K562 (cell line): ENCODE results near the gene NFKBIB. TPM values are rescaled to one million over a fixed set of nuclear protein-coding genes. Genes with fewer than 3 reads are reported as not detected.

Source experiments
- ARID2 ChIP-seq: fragments of 450-650 bp; IDR thresholded peaks from 2 replicates; pipeline ENCODE4 v1.6.1; 2017; ENCODE audit warnings: antibody characterized with exemption, mild to moderate bottlenecking
- BDP1 ChIP-seq: IDR thresholded peaks from 3 replicates; pipeline ENCODE4 v1.6.1; 2011; ENCODE audit not compliant: insufficient read length, insufficient read depth
- ELK3 ChIP-seq: fragments of 450-650 bp; formaldehyde crosslinking; IDR thresholded peaks from 2 replicates; pipeline ENCODE4 v1.4.0; 2020; ENCODE audit warnings: mild to moderate bottlenecking
- GABPB2 ChIP-seq: fragments of 250-450 bp; sonication (Bioruptor Pico); conservative IDR thresholded peaks from 2 replicates; pipeline ENCODE4 v1.5.1; 2021; ENCODE audit warnings: mild to moderate bottlenecking
- JUNB ChIP-seq: fragments of 450-650 bp; formaldehyde crosslinking; conservative IDR thresholded peaks from 2 replicates; pipeline ENCODE4 v1.4.0; 2020; ENCODE audit warnings: mild to moderate bottlenecking
- LEF1 ChIP-seq: fragments of 450-650 bp; IDR thresholded peaks from 2 replicates; pipeline ENCODE4 v1.6.1; 2016; ENCODE audit warnings: mild to moderate bottlenecking
- MTA3 ChIP-seq: fragments of 450-650 bp; formaldehyde crosslinking; IDR thresholded peaks from 2 replicates; pipeline ENCODE4 v1.6.1; 2017; ENCODE audit warnings: mild to moderate bottlenecking, borderline replicate concordance
- NCOA1 ChIP-seq: fragments of 450-650 bp; IDR thresholded peaks from 2 replicates; pipeline ENCODE4 v1.6.1; 2016; ENCODE audit warnings: low read depth
- NFXL1 ChIP-seq: fragments of 450-650 bp; formaldehyde crosslinking; IDR thresholded peaks from 2 replicates; pipeline ENCODE4 v1.4.0; 2021; ENCODE audit warnings: mild to moderate bottlenecking
- PCBP2 ChIP-seq: fragments of 200-400 bp; formaldehyde crosslinking; IDR thresholded peaks from 2 replicates; pipeline ENCODE4 v1.6.1; 2018; ENCODE audit warnings: low read length, low read depth, mild to moderate bottlenecking, moderate library complexity; ENCODE audit not compliant: poor library complexity, severe bottlenecking
- PREB ChIP-seq: sonication (generic); formaldehyde crosslinking; IDR thresholded peaks from 2 replicates; pipeline ENCODE4 v1.8.1; 2023; ENCODE audit warnings: mild to moderate bottlenecking, missing genetic modification reagents
- RB1 ChIP-seq: fragments of 450-650 bp; IDR thresholded peaks from 2 replicates; pipeline ENCODE4 v1.6.1; 2017; ENCODE audit warnings: low read depth, mild to moderate bottlenecking
- SAFB ChIP-seq: fragments of 200-400 bp; formaldehyde crosslinking; IDR thresholded peaks from 2 replicates; pipeline ENCODE4 v1.6.1; 2017; ENCODE audit warnings: low read depth, low read length, borderline replicate concordance
- SMAD1 ChIP-seq: fragments of 150-350 bp; IDR thresholded peaks from 2 replicates; pipeline ENCODE4 v1.6.1; 2014; ENCODE audit warnings: low read length, low read depth; ENCODE audit not compliant: partially characterized antibody
- SRSF9 ChIP-seq: fragments of 200-400 bp; formaldehyde crosslinking; IDR thresholded peaks from 2 replicates; pipeline ENCODE4 v1.6.1; 2017; ENCODE audit warnings: low read depth, low read length, borderline replicate concordance
- TCF15 ChIP-seq: fragments of 250-450 bp; sonication (Bioruptor Pico); IDR thresholded peaks from 2 replicates; pipeline ENCODE4 v1.8.0; 2022; ENCODE audit warnings: moderate library complexity, mild to moderate bottlenecking, inconsistent platforms
- THRA ChIP-seq: fragments of 450-650 bp; IDR thresholded peaks from 2 replicates; pipeline ENCODE4 v1.6.1; 2017; ENCODE audit warnings: mild to moderate bottlenecking, moderate library complexity
- U2AF2 ChIP-seq: fragments of 200-400 bp; formaldehyde crosslinking; optimal IDR thresholded peaks from 2 replicates; pipeline ENCODE3; 2017; ENCODE audit warnings: low read depth, mild to moderate bottlenecking, low read length
- ZEB2 ChIP-seq: fragments of 450-650 bp; IDR thresholded peaks from 2 replicates; pipeline ENCODE4 v1.6.1; 2016
- ZNF280A ChIP-seq: fragments of 450-650 bp; IDR thresholded peaks from 2 replicates; pipeline ENCODE4 v1.6.1; 2018; ENCODE audit warnings: mild to moderate bottlenecking, low read depth; ENCODE audit not compliant: partially characterized antibody
- ZNF76 ChIP-seq: fragments of 250-450 bp; sonication (Bioruptor Pico); IDR thresholded peaks from 2 replicates; pipeline ENCODE4 v1.4.0; 2020; ENCODE audit warnings: mild to moderate bottlenecking, moderate library complexity, borderline replicate concordance
- ZNF785 ChIP-seq: fragments of 250-450 bp; sonication (Bioruptor Pico); IDR thresholded peaks from 2 replicates; pipeline ENCODE4 v1.4.0; 2020; ENCODE audit warnings: mild to moderate bottlenecking
- ZNF830 ChIP-seq: fragments of 250-450 bp; sonication (Bioruptor Pico); IDR thresholded peaks from 2 replicates; pipeline ENCODE4 v1.5.0; 2021; ENCODE audit warnings: mild to moderate bottlenecking
- ZSCAN32 ChIP-seq: fragments of 450-650 bp; formaldehyde crosslinking; IDR thresholded peaks from 2 replicates; pipeline ENCODE4 v1.4.0; 2020; ENCODE audit warnings: mild to moderate bottlenecking, moderate library complexity
- polyA plus RNA-seq, 8 experiments: library from polyadenylated mRNA; depleted of rRNA in 4 of 8; stranded (reverse) in 5 of 8; unstranded in 3 of 8; fragments of >200 nt; fragmentation: Nextera tagmentation in 2 of 8; fragmentation: Illumina TruSeq in 1 of 8; extraction: Ambion mirVana in 2 of 8; extraction: Trizol in 1 of 8; gene quantifications; 2 replicates each; pipeline versions ENCODE4 v1.2.1 to v1.2.3, GENCODE V29; 2011 to 2014; ENCODE audit warnings: inconsistent platforms in 1 of 8, missing spikeins in 1 of 8
- total RNA-seq, 7 experiments: library from RNA; depleted of rRNA in 6 of 7; stranded (reverse); fragments of >200 nt in 6 of 7; fragmentation: Illumina TruSeq in 2 of 7; extraction: Trizol in 2 of 7; gene quantifications; 2 replicates each; pipeline versions ENCODE4 v1.2.1 to v1.2.3, GENCODE V29; 2011 to 2021; ENCODE audit warnings: low replicate concordance in 1 of 7

NFKBIB gene
- total and polyA plus RNA-seq, 9 of the 15 experiments (the other 6 are each of a cell fraction or from before 2014, with no cell fraction given) = 1.5 to 44.9 (median 10.4) TPM

GRCh38 chr19:38929929-38930775, 30.4 kb downstream of the NFKBIB start, which contains the start of gene SARS2 (continued):
- TF ChIP-seq THRA (no peak), PREB (CRISPR knock-in tag) (no peak), SRSF9 (no peak), ZSCAN32 (CRISPR knock-in tag) (no peak), NFXL1 (CRISPR knock-in tag) (no peak), ZNF830 (no peak), BDP1 (no peak), ZEB2 (no peak), U2AF2 (no peak), TCF15 (peak; percentile 40; the same call in 1 of the 2 replicates), SAFB (no peak), ELK3 (CRISPR knock-in tag) (no peak), GABPB2 (CRISPR knock-in tag) (no peak), SMAD1 (peak; percentile 57), NCOA1 (no peak), PCBP2 (no peak), ZNF280A (no peak), JUNB (no peak), ZNF76 (CRISPR knock-in tag) (no peak), RB1 (peak; percentile 94), LEF1 (no peak), MTA3 (peak; percentile 89; the same call in 1 of the 2 replicates), ARID2 (no peak), ZNF785 (no peak)
